Measurements from ENCODE around the gene DOCK4. TPM values are rescaled to one million over a fixed set of nuclear protein-coding genes. Genes with fewer than 3 reads are reported as not detected.

The DOCK4 gene
- total and polyA plus RNA-seq, 4 donors: 40.3 to 95.0 (median 56.4) TPM

- H3K4me1 ChIP-seq (ENCODE audit: control insufficient read depth, insufficient read depth, low read length): peaks cover 7% of the 10 kb centered on the region
- DNase-seq (ENCODE audit: low read depth in 4 of 6, low spot score in 6 of 6): no peak
- no peak overlapping the region for H3K27ac ChIP-seq (ENCODE audit: low read depth, low read length)
- H3K36me3 ChIP-seq (ENCODE audit: control insufficient read depth, insufficient read depth, low read length): no peaks in the 10 kb centered on the region
- H3K9me3 ChIP-seq (ENCODE audit: control insufficient read depth, insufficient read depth, low read length): no peaks in the 10 kb centered on the region
- WGBS (ENCODE audit: insufficient coverage): 100% methylated on average over 1 of the region's 2 CpGs
- H3K27me3 ChIP-seq (ENCODE audit: control insufficient read depth, insufficient read depth, low read length): no peaks in the 10 kb centered on the region
- no peak overlapping the region for H3K4me3 ChIP-seq (ENCODE audit: low read depth, low read length)
Measured at GRCh38 chr7:112168915-112169314, 37.3 kb downstream of the DOCK4 start.

GRCh38 chr7:112167147-112167546 lies 39.1 kb downstream of the DOCK4 start:
- Histone ChIP-seq H3K4me1 (ENCODE audit: control insufficient read depth, insufficient read depth, low read length) (peaks cover 9% of the 10 kb centered on the region), H3K36me3 (ENCODE audit: control insufficient read depth, insufficient read depth, low read length) (no peaks in the 10 kb centered on the region), H3K9me3 (ENCODE audit: control insufficient read depth, insufficient read depth, low read length) (no peaks in the 10 kb centered on the region), H3K27me3 (ENCODE audit: control insufficient read depth, insufficient read depth, low read length) (no peaks in the 10 kb centered on the region), H3K4me3 (ENCODE audit: low read depth, low read length) (no peak overlapping the region), H3K27ac (ENCODE audit: low read depth, low read length) (no peak overlapping the region)
- DNase-seq (ENCODE audit: low read depth in 4 of 6, low spot score in 6 of 6): peak in 2 of 6 donors; percentile 37 to 70
- no CpG with 5 or more reads among the region's 3 CpGs for WGBS (ENCODE audit: insufficient coverage)

DNA sequence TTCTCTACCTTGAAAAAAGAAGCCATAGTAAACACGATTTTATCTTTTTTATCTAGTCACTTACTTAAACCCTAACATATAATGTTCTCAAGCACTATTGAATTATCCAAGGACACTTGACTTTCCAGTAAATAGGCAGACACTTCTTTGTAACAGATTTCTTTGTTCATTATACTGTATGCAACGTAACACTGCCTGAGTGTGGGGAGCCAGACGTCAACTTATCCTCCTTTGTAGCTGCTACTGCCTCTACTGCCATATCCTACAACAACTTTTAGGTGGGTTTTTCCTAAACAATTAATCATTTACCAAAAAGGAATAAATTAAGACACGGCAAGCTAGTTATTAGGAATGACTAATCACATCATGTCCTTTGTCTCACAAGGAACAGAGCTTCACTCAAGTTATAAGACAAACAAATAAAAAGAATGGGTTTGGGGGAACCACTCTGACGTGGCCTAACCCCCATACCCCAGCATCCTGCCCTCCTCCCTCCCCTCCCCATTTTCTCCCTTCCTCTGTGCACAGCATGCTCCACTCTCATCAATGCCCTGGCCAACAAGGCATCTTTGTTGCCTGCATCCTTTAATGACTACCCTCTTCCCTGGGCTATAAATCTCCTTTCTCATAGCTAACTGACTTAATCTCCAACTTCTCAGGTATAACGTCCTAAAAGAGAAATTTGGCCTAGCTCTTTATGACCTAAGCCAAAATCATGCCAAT lies 43.3 kb downstream of the DOCK4 start:
- H3K27me3 ChIP-seq (ENCODE audit: control insufficient read depth, insufficient read depth, low read length): no peaks in the 10 kb centered on the region
- H3K9me3 ChIP-seq (ENCODE audit: control insufficient read depth, insufficient read depth, low read length): no peaks in the 10 kb centered on the region
- no peak overlapping the region for H3K4me3 ChIP-seq (ENCODE audit: low read depth, low read length)
- peak in 1 of 6 donors; percentile 43 for DNase-seq (ENCODE audit: low read depth in 4 of 6, low spot score in 6 of 6)
- no peaks in the 10 kb centered on the region for H3K36me3 ChIP-seq (ENCODE audit: control insufficient read depth, insufficient read depth, low read length)
- peaks cover 16% of the 10 kb centered on the region for H3K4me1 ChIP-seq (ENCODE audit: control insufficient read depth, insufficient read depth, low read length)
- H3K27ac ChIP-seq (ENCODE audit: low read depth, low read length): peak overlapping the region; percentile 59
- 28% methylated on average over 4 of the region's 6 CpGs for WGBS (ENCODE audit: insufficient coverage)

- Histone ChIP-seq H3K4me3 (ENCODE audit: low read depth, low read length) (no peak overlapping the region), H3K4me1 (ENCODE audit: control insufficient read depth, insufficient read depth, low read length) (peaks cover 16% of the 10 kb centered on the region), H3K36me3 (ENCODE audit: control insufficient read depth, insufficient read depth, low read length) (no peaks in the 10 kb centered on the region), H3K9me3 (ENCODE audit: control insufficient read depth, insufficient read depth, low read length) (no peaks in the 10 kb centered on the region), H3K27ac (ENCODE audit: low read depth, low read length) (peak overlapping the region; percentile 59), H3K27me3 (ENCODE audit: control insufficient read depth, insufficient read depth, low read length) (no peaks in the 10 kb centered on the region)
- peak; percentile 43 to 89 (median 68) for DNase-seq (ENCODE audit: low read depth in 4 of 6, low spot score in 6 of 6)
- WGBS (ENCODE audit: insufficient coverage): 0% methylated on average over 1 of the region's 2 CpGs
Measured at GRCh38 chr7:112162142-112162766, 43.9 kb downstream of the DOCK4 start.

DNA sequence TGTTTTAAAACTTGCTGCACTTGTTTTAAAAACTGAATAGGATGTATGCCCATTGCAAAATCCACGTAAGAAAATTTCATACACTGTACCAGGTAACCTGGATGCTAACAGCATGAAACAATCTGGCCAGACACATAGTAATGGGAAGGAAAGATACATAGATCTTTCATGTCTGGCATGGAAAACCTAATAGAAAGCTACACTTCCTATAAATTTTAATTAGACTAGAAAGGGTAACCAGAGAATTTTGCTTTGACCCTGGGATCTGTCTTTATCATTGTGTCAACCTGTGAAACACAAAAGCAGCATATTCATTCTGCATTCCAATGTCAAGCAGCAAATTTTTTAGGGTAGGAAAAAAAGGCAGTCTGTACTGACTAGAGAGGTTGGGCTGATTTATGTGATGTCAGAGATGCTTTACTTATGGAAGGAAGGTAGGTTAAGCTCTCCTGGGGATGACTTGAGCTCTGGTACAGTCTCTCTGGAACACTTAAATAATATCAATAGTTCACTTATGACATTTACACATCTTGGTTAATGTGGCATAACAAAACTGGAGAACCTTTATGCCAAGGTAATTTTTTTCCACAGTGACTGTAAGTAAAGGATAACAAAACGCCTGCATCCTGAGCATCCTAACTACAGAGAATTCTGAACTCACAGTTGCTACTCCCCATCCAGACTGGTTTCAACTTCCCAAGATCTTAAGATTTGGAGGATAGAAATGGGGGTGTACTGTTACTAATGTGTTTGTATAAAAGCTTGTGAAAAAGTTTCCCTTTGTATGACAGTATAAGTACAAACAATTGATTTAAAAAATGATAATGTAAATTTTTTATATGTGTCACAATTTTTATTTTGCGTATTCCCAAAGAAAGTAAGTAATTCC lies 44.7 kb downstream of the DOCK4 start:
- no CpG with 5 or more reads among the region's 3 CpGs for WGBS (ENCODE audit: insufficient coverage)
- DNase-seq (ENCODE audit: low read depth in 4 of 6, low spot score in 6 of 6): peak in 1 of 6 donors; percentile 67
- Histone ChIP-seq H3K36me3 (ENCODE audit: control insufficient read depth, insufficient read depth, low read length) (no peaks in the 10 kb centered on the region), H3K4me3 (ENCODE audit: low read depth, low read length) (no peak overlapping the region), H3K27ac (ENCODE audit: low read depth, low read length) (peak overlapping the region; percentile 59), H3K4me1 (ENCODE audit: control insufficient read depth, insufficient read depth, low read length) (peaks cover 16% of the 10 kb centered on the region), H3K27me3 (ENCODE audit: control insufficient read depth, insufficient read depth, low read length) (no peaks in the 10 kb centered on the region), H3K9me3 (ENCODE audit: control insufficient read depth, insufficient read depth, low read length) (no peaks in the 10 kb centered on the region)

GRCh38 chr7:112160771-112161150 lies 45.4 kb downstream of the DOCK4 start:
- H3K36me3 ChIP-seq (ENCODE audit: control insufficient read depth, insufficient read depth, low read length): no peaks in the 10 kb centered on the region
- no peak overlapping the region for H3K4me3 ChIP-seq (ENCODE audit: low read depth, low read length)
- peak overlapping the region; percentile 59 for H3K27ac ChIP-seq (ENCODE audit: low read depth, low read length)
- H3K4me1 ChIP-seq (ENCODE audit: control insufficient read depth, insufficient read depth, low read length): peaks cover 16% of the 10 kb centered on the region
- H3K27me3 ChIP-seq (ENCODE audit: control insufficient read depth, insufficient read depth, low read length): no peaks in the 10 kb centered on the region
- 67% methylated on average over 2 of the region's 7 CpGs for WGBS (ENCODE audit: insufficient coverage)
- no peak for DNase-seq (ENCODE audit: low read depth in 4 of 6, low spot score in 6 of 6)
- H3K9me3 ChIP-seq (ENCODE audit: control insufficient read depth, insufficient read depth, low read length): no peaks in the 10 kb centered on the region

DNA sequence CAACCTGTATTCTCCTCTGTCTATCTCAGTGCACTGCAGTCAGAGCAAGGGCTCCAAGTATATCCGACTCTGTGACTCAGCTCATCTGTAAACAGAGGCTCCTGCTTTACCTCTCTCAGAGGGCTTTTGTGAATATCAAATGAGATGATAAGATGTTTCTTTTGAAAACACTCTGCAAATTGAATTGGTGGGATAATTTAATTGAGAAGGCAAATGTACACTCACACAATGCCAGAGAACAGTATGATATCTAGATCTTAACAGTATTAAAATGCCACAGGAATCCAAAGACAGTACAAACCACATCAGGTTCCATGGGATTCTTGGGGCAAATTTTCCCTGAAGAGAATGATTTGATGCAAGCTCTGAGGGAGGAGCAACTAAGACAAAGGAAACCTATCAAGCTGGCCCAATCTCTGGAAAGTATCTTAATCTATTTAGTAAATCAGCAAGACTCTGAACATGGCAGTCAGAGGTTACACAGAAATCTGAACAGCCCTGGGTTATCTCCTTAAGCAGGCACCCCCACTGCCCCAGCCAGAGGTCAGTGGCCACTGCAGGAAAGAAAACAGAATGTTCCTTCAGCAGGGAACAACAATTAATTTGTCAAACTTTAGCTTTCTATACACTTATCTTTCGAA lies 45.9 kb downstream of the DOCK4 start:
- no peaks in the 10 kb centered on the region for H3K36me3 ChIP-seq (ENCODE audit: control insufficient read depth, insufficient read depth, low read length)
- no peak overlapping the region for H3K4me3 ChIP-seq (ENCODE audit: low read depth, low read length)
- H3K27ac ChIP-seq (ENCODE audit: low read depth, low read length): peak overlapping the region; percentile 59
- 50% methylated on average over 1 of the region's 2 CpGs for WGBS (ENCODE audit: insufficient coverage)
- no peaks in the 10 kb centered on the region for H3K9me3 ChIP-seq (ENCODE audit: control insufficient read depth, insufficient read depth, low read length)
- H3K4me1 ChIP-seq (ENCODE audit: control insufficient read depth, insufficient read depth, low read length): peaks cover 16% of the 10 kb centered on the region
- DNase-seq (ENCODE audit: low read depth in 4 of 6, low spot score in 6 of 6): peak in 1 of 6 donors; percentile 60
- no peaks in the 10 kb centered on the region for H3K27me3 ChIP-seq (ENCODE audit: control insufficient read depth, insufficient read depth, low read length)

GRCh38 chr7:112159351-112159750 lies 46.8 kb downstream of the DOCK4 start:
- WGBS (ENCODE audit: insufficient coverage): 89% methylated on average over 7 of the region's 8 CpGs
- Histone ChIP-seq H3K4me1 (ENCODE audit: control insufficient read depth, insufficient read depth, low read length) (peaks cover 16% of the 10 kb centered on the region), H3K27ac (ENCODE audit: low read depth, low read length) (no peak overlapping the region), H3K4me3 (ENCODE audit: low read depth, low read length) (no peak overlapping the region), H3K9me3 (ENCODE audit: control insufficient read depth, insufficient read depth, low read length) (no peaks in the 10 kb centered on the region), H3K27me3 (ENCODE audit: control insufficient read depth, insufficient read depth, low read length) (no peaks in the 10 kb centered on the region), H3K36me3 (ENCODE audit: control insufficient read depth, insufficient read depth, low read length) (no peaks in the 10 kb centered on the region)
- no peak for DNase-seq (ENCODE audit: low read depth in 4 of 6, low spot score in 6 of 6)

GRCh38 chr7:112157072-112157471 lies 49.1 kb downstream of the DOCK4 start:
- peaks cover 7% of the 10 kb centered on the region for H3K4me1 ChIP-seq (ENCODE audit: control insufficient read depth, insufficient read depth, low read length)
- WGBS (ENCODE audit: insufficient coverage): no CpG with 5 or more reads among the region's 4 CpGs

More at GRCh38 chr7:112157072-112157471, 49.1 kb downstream of the DOCK4 start:
- Histone ChIP-seq H3K27ac (ENCODE audit: low read depth, low read length) (no peak overlapping the region), H3K27me3 (ENCODE audit: control insufficient read depth, insufficient read depth, low read length) (no peaks in the 10 kb centered on the region), H3K36me3 (ENCODE audit: control insufficient read depth, insufficient read depth, low read length) (no peaks in the 10 kb centered on the region), H3K9me3 (ENCODE audit: control insufficient read depth, insufficient read depth, low read length) (no peaks in the 10 kb centered on the region), H3K4me3 (ENCODE audit: low read depth, low read length) (no peak overlapping the region)
- DNase-seq (ENCODE audit: low read depth in 4 of 6, low spot score in 6 of 6): no peak
